ENCODE measurements around the gene SALL4. TPM values are rescaled to one million over a fixed set of nuclear protein-coding genes. Genes with fewer than 3 reads are reported as not detected.
"Not testable (repeated sequence)": the region's sequence is repeated elsewhere in the genome, so short reads cannot be mapped to it uniquely, and the experiment has no call there.

SALL4 gene
- total RNA-seq, 2 donors from 2014 or later: 2.0 TPM; not detected in 1

- Mint-ChIP-seq H3K27ac (peak within 1 kb of the TSS; percentile 1 to 65), H3K36me3 (peaks cover 7% of the 10 kb centered on the region), H3K27me3 (peaks cover 2 to 20% of the 10 kb centered on the region in 2 donors), H3K4me1 (ENCODE audit: low read depth in 2 of 2) (peaks cover 9 to 26% of the 10 kb centered on the region in 2 donors), H3K9me3 (no peaks in the 10 kb centered on the region), H3K4me3 (peak within 1 kb of the TSS; percentile 87)
- no peak for DNase-seq (ENCODE audit: low spot score)
- ATAC-seq: peak in 1 of 2 donors; percentile 37
These were observed 34.2 kb downstream of the SALL4 start, which contains the start of gene ATP9A for GRCh38 chr20:51767867-51768758. TSS of gene ATP9A (minus strand) at chr20:51768390. CDS start at chr20:51768369, 21 bp downstream.

GRCh38 chr20:51766994-51767866, 35.1 kb downstream of the SALL4 start:
- peak; percentile 90 to 97 for ATAC-seq
- H3K4me1 Mint-ChIP-seq (ENCODE audit: low read depth in 2 of 2): peaks cover 9 to 24% of the 10 kb centered on the region in 2 donors
- peak overlapping the region; percentile 58 for H3K4me3 Mint-ChIP-seq
- peaks cover 7% of the 10 kb centered on the region for H3K36me3 Mint-ChIP-seq
- H3K27ac Mint-ChIP-seq: peak overlapping the region in 1 of 2 donors; percentile 56
- no peaks in the 10 kb centered on the region for H3K9me3 Mint-ChIP-seq
- peak; percentile 89 for DNase-seq (ENCODE audit: low spot score)
- H3K27me3 Mint-ChIP-seq: peaks cover 2 to 20% of the 10 kb centered on the region in 2 donors

GRCh38 chr20:51765381-51765780, 36.9 kb downstream of the SALL4 start:
- Mint-ChIP-seq H3K27me3 (peaks cover 2 to 20% of the 10 kb centered on the region in 2 donors), H3K4me1 (ENCODE audit: low read depth in 2 of 2) (peaks cover 9 to 28% of the 10 kb centered on the region in 2 donors), H3K27ac (peak overlapping the region in 1 of 2 donors; percentile 51)
- DNase-seq (ENCODE audit: low spot score); H3K4me3 Mint-ChIP-seq; H3K9me3 Mint-ChIP-seq; H3K36me3 Mint-ChIP-seq; ATAC-seq: not testable (repeated sequence)

- peaks cover 6% of the 10 kb centered on the region for H3K36me3 Mint-ChIP-seq
- H3K27me3 Mint-ChIP-seq: peaks cover 2 to 8% of the 10 kb centered on the region in 2 donors
- no peak for ATAC-seq
- no peak for DNase-seq (ENCODE audit: low spot score)
- H3K27ac Mint-ChIP-seq: peak overlapping the region in 1 of 2 donors; percentile 51
- H3K9me3 Mint-ChIP-seq: no peaks in the 10 kb centered on the region
- H3K4me3 Mint-ChIP-seq: no peak overlapping the region
- peaks cover 7 to 17% of the 10 kb centered on the region in 2 donors for H3K4me1 Mint-ChIP-seq (ENCODE audit: low read depth in 2 of 2)
These were observed 38.2 kb downstream of the SALL4 start for GRCh38 chr20:51763965-51764602.

- no peaks in the 10 kb centered on the region for H3K27me3 Mint-ChIP-seq
- ATAC-seq (no peak), DNase-seq (ENCODE audit: low spot score) (no peak)
- no peaks in the 10 kb centered on the region for H3K9me3 Mint-ChIP-seq
- H3K4me3 Mint-ChIP-seq: no peak overlapping the region
- no peak overlapping the region for H3K27ac Mint-ChIP-seq
- H3K36me3 Mint-ChIP-seq: no peaks in the 10 kb centered on the region
- H3K4me1 Mint-ChIP-seq (ENCODE audit: low read depth in 2 of 2): peaks cover 0 to 18% of the 10 kb centered on the region in 2 donors
These were observed 41.3 kb downstream of the SALL4 start for GRCh38 chr20:51760905-51761546.

- ATAC-seq (no peak), DNase-seq (ENCODE audit: low spot score) (no peak)
- H3K36me3 Mint-ChIP-seq: no peaks in the 10 kb centered on the region
- peaks cover 0 to 16% of the 10 kb centered on the region in 2 donors for H3K4me1 Mint-ChIP-seq (ENCODE audit: low read depth in 2 of 2)
- H3K27ac Mint-ChIP-seq: no peak overlapping the region
- H3K27me3 Mint-ChIP-seq: no peaks in the 10 kb centered on the region
- H3K9me3 Mint-ChIP-seq: no peaks in the 10 kb centered on the region
- no peak overlapping the region for H3K4me3 Mint-ChIP-seq
These were observed 42.4 kb downstream of the SALL4 start for GRCh38 chr20:51759769-51760510.

GRCh38 chr20:51758978-51759544, 43.3 kb downstream of the SALL4 start:
- ATAC-seq: no peak
- H3K27me3 Mint-ChIP-seq: no peaks in the 10 kb centered on the region
- no peak overlapping the region for H3K4me3 Mint-ChIP-seq
- no peaks in the 10 kb centered on the region for H3K9me3 Mint-ChIP-seq
- peaks cover 0 to 11% of the 10 kb centered on the region in 2 donors for H3K4me1 Mint-ChIP-seq (ENCODE audit: low read depth in 2 of 2)
- H3K36me3 Mint-ChIP-seq: no peaks in the 10 kb centered on the region
- DNase-seq (ENCODE audit: low spot score): no peak
- H3K27ac Mint-ChIP-seq: no peak overlapping the region

GRCh38 chr20:51757226-51757625, 45.1 kb downstream of the SALL4 start:
- Mint-ChIP-seq H3K27ac (no peak overlapping the region), H3K4me1 (ENCODE audit: low read depth in 2 of 2) (peaks cover 0 to 10% of the 10 kb centered on the region in 2 donors), H3K36me3 (no peaks in the 10 kb centered on the region), H3K9me3 (no peaks in the 10 kb centered on the region), H3K27me3 (no peaks in the 10 kb centered on the region), H3K4me3 (no peak overlapping the region)
- DNase-seq (ENCODE audit: low spot score) (no peak), ATAC-seq (no peak)

- Mint-ChIP-seq H3K4me1 (ENCODE audit: low read depth in 2 of 2) (peaks cover 0 to 6% of the 10 kb centered on the region in 2 donors), H3K9me3 (no peaks in the 10 kb centered on the region), H3K27me3 (no peaks in the 10 kb centered on the region), H3K27ac (peak overlapping the region in 1 of 2 donors; percentile 58), H3K36me3 (no peaks in the 10 kb centered on the region), H3K4me3 (no peak overlapping the region)
- no peak for DNase-seq (ENCODE audit: low spot score)
- ATAC-seq: no peak
These were observed 45.7 kb downstream of the SALL4 start for GRCh38 chr20:51756653-51757052.

GRCh38 chr20:51753220-51753619, 49.1 kb downstream of the SALL4 start:
- not testable (repeated sequence) for H3K27ac Mint-ChIP-seq; H3K27me3 Mint-ChIP-seq; H3K9me3 Mint-ChIP-seq; H3K4me3 Mint-ChIP-seq; ATAC-seq; DNase-seq (ENCODE audit: low spot score); H3K4me1 Mint-ChIP-seq (ENCODE audit: low read depth in 2 of 2); H3K36me3 Mint-ChIP-seq

GRCh38 chr20:51752343-51752951, 49.9 kb downstream of the SALL4 start:
- no peaks in the 10 kb centered on the region for H3K36me3 Mint-ChIP-seq
- ATAC-seq (no peak), DNase-seq (ENCODE audit: low spot score) (no peak)
- no peaks in the 10 kb centered on the region for H3K9me3 Mint-ChIP-seq
- H3K27ac Mint-ChIP-seq: no peak overlapping the region
- H3K27me3 Mint-ChIP-seq: no peaks in the 10 kb centered on the region
- H3K4me1 Mint-ChIP-seq (ENCODE audit: low read depth in 2 of 2): peaks cover 0 to 6% of the 10 kb centered on the region in 2 donors
- H3K4me3 Mint-ChIP-seq: no peak overlapping the region

All from natural killer cell treated with Interleukin-12 subunit alpha and Interleukin-12 subunit beta and Interleukin-15 and Interleukin-18, amount 100 ng/mL, for 72 hours (primary cell).